NCI-H1417 treated with DMSO at 0.1 percent for 48 hours (cell line): ENCODE data around the gene ABCA12.

Source experiments
- DNase-seq: peaks from one replicate; lab custom pipeline; 2025; lab: John Stamatoyannopoulos, UW

Gene ABCA12

DNA sequence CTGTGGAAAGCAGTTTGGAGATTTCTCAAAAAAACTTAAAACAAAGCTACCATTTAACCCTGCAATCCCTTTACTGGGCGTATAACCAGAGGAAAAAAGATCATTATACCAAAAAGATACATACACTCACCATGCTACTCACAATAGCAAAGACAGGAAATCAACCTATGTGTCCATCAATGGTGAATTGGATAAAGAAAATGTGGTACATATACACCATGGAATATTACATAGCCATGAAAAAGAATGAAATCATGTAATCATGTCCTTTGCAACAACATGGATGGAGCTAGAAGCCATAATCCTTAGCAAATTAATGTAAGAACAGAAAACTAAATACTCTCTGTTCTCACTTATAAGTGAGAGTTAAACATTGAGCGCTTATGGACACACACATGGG, 18.6 kb downstream of the ABCA12 start:
- DNase-seq = no peak

GRCh38 chr2:215110918-215111317, 27.5 kb downstream of the ABCA12 start:
- no peak for DNase-seq

DNA sequence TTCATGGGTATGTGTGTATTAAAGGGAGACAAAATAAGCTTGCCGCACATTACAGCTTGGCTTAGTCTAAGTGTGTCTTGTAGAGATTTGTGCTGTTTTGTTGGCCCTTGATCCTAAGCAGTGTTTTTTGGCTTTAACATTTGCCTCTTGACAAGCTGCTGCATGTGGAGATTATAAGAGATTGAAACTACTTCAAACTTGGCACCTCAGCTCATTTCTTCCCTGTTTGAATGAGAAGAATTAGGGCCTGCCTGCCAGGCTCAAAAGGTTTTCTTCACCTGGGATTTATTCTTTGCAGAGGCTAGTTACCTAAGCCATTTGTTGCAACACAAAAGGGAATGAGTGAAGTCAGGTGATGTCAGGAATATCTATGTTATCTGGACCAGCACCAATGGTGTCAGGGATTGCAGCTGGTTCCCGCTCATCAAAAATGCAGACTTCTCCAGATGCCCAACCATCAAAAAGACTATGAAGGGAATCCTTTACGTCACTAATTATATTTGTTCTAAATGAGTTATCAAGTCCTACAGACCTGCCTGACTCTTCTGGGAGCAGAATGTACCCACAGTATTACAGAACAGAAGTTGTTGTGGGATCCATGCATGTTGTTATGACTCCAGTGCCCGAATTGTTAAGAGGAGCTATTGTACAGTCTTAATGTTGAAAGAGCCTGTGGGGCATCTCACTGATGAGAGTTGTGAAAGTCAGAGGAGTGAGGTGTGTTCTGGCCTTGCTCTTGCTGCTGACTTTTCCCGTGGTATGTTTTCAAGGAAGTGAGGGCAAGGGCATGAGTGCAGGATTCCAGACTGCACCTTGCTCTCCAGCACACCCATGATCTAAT, 31.0 kb downstream of the ABCA12 start:
- no peak for DNase-seq

GRCh38 chr2:215105607-215106354, 32.6 kb downstream of the ABCA12 start:
- DNase-seq = no peak

DNA sequence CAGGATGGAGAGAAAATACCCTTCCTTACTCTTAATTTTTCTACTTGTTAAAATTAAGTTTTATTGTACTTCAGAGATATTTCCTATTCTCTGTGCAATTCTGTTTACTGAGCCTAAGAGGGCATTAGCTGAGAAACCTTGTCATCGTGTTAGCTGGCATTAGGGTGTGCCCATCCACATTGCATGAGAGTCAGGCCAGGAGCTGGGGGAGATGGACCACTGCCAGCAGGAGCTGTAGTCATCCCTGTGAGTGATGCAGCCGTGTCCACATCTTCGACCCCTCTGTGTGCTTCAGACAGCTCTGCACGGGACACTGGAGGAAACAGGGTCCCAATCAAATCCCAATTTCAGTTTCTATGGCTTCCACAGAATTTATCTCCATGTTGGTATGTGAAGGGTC, 34.2 kb downstream of the ABCA12 start:
- DNase-seq = no peak

- DNase-seq = no peak
Observed at GRCh38 chr2:215098875-215099274, 39.6 kb downstream of the ABCA12 start.

- no peak for DNase-seq
Observed at GRCh38 chr2:215084080-215084479, 54.3 kb downstream of the ABCA12 start.

DNA sequence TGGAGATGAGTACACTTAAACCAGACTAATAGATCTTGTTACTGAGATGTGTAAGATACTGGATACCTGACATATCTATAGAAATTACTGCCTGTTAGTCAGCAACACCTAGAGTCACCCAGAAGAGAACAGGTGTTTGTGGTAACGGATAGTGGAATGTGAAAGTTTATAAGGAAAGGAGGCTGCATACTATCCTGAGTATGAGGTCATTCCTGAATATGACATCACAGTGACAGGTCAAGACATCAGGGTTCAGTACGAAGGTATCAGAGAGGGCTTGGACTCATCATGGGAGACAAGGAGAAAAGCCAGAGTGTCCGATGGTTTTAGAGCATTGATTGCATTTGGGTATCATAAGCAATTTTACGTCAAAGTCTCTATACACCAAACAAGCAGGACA, 55.3 kb downstream of the ABCA12 start:
- DNase-seq = no peak

GRCh38 chr2:215082446-215082845, 56.0 kb downstream of the ABCA12 start:
- DNase-seq = no peak

DNA sequence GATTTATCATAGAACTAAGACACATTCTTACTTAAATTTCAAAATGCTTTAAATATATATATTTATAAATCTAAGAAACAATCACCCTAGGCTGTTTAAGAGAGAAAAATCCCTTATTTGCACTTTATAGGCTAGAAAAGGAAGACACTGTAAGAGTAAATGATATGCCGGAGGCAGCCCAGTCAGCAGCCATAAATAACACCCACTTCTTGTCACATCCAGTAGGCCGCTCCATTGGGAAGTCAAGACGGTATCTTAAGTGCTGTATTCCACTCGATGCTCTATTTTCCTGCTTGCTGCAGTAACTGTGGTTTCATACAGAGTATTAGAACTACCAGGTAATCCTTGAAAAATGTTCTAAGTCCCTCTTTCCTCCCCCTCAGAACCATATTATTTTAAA, 57.9 kb downstream of the ABCA12 start:
- DNase-seq = no peak

- no peak for DNase-seq
Observed at GRCh38 chr2:215071676-215072075, 66.8 kb downstream of the ABCA12 start.

DNA sequence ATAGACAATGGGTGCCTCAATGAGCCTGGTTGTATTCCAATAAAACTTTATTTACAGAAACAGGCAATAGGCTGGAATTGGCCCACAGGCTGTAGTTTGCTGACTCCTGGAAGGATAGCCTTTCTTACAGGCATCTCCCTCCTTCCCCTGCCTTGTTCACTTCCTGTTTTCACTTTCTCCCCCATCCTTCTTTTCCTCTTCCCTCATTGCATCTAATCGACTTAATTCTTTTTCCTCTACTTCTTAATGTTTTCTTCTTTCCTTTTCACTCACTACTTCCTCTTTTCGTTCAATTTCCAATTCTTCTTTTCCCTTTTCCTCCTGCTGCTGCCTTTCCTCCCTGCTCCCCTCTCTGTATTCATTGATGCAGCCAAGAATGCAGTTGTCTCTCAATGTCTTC, 70.0 kb downstream of the ABCA12 start:
- no peak for DNase-seq

- DNase-seq = no peak
Observed at GRCh38 chr2:215066124-215066523, 72.3 kb downstream of the ABCA12 start.

GRCh38 chr2:215063526-215063925, 74.9 kb downstream of the ABCA12 start:
- no peak for DNase-seq

- peak; percentile 55 for DNase-seq
Observed at GRCh38 chr2:215060861-215061536, 77.4 kb downstream of the ABCA12 start.

DNA sequence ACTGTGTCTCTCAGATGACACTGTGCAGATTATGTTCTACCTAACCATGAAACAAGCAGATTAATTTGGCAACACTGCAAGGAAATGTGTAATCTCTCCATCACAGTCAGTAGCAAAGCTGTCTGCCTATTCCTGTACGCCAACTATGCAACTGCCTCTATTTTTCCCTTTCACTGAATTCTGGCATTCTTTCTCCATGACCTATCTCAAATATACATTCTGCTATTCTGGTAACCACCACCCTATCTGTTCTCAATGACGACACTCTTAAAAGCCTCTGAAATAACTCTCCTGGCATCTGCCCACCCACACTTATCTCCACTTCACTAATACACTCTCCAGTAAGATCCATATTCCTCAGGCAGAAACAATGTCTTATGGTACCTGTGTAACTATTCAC, 78.7 kb downstream of the ABCA12 start:
- DNase-seq = no peak

DNA sequence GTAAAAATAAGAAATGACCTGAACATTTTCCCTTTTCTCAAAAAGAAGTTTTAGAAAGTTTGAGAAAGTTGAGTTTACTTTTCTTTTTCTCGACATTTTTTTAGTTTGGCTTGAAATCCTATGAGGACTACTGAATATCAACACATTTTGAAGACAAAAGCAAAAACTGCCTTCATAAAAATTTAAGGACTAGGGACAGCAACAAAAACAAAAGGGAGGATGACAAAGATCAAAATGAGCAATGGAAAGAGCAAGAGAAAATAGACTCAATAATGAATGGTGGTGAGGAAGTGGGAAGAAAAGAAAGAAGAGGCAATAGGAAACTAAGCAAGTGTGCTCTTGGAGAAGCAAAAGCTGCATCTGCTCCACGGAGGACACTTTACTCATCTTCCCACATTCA, 82.5 kb downstream of the ABCA12 start:
- no peak for DNase-seq

- DNase-seq = no peak
Observed at GRCh38 chr2:215052810-215053209, 85.6 kb downstream of the ABCA12 start.

- DNase-seq = no peak
Observed at GRCh38 chr2:215052404-215052803, 86.0 kb downstream of the ABCA12 start.

GRCh38 chr2:215049341-215049740, 89.1 kb downstream of the ABCA12 start:
- DNase-seq = no peak

- no peak for DNase-seq
Observed at GRCh38 chr2:215038421-215038820, 100.0 kb downstream of the ABCA12 start.

DNA sequence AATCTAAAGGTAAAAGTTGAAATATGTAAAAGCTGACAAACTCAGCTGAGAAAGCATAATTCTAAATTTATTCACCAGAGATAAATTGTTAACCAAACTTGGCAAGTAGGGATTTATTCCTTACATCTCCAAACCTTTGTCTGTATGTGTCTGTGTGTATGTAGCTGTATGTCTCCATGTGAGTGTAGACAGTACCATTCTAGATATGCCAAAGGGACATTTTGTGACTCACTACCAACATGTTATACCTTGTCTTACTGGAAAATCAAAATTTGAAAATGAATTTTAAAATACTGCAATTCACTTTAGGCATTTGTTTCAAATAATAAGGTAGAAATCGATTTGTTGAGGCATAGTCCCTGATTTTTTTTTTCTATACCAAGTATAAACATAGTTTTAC, 102.1 kb downstream of the ABCA12 start:
- no peak for DNase-seq

- DNase-seq = no peak
Observed at GRCh38 chr2:215034154-215034553, 104.3 kb downstream of the ABCA12 start.
